ENCODE measurements around the gene RBM46.
A peak's percentile ranks its signal among the peaks of the same experiment; 100 is the strongest.

RBM46 gene

DNA sequence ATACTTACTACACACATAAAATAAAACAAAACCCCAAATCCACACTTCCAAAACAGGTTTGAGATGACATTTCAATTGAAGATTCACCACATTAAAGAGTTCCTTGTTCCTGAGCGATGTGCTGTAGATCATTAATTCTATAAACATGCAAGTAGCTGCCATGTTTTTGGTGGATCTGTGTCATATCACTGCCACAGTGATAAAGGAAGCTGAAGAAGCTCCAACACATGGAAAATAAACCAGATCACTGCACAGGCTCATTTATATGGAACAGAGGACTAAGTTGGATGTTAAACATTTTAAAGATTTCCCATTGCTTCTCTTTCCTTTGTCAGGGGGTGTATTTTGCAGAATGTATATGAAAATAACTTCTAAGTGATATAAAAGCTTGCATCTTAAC lies 2.8 kb upstream of the RBM46 start:
- TF ChIP-seq, protein P1, sequence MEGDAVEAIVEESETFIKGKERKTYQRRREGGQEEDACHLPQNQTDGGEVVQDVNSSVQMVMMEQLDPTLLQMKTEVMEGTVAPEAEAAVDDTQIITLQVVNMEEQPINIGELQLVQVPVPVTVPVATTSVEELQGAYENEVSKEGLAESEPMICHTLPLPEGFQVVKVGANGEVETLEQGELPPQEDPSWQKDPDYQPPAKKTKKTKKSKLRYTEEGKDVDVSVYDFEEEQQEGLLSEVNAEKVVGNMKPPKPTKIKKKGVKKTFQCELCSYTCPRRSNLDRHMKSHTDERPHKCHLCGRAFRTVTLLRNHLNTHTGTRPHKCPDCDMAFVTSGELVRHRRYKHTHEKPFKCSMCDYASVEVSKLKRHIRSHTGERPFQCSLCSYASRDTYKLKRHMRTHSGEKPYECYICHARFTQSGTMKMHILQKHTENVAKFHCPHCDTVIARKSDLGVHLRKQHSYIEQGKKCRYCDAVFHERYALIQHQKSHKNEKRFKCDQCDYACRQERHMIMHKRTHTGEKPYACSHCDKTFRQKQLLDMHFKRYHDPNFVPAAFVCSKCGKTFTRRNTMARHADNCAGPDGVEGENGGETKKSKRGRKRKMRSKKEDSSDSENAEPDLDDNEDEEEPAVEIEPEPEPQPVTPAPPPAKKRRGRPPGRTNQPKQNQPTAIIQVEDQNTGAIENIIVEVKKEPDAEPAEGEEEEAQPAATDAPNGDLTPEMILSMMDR (conservative IDR thresholded peaks at IDR 0.05) = no peak
- no peak for TF ChIP-seq ZFX (IDR thresholded peaks at IDR 0.05)
- H3K27ac ChIP-seq = no peak overlapping the region

DNA sequence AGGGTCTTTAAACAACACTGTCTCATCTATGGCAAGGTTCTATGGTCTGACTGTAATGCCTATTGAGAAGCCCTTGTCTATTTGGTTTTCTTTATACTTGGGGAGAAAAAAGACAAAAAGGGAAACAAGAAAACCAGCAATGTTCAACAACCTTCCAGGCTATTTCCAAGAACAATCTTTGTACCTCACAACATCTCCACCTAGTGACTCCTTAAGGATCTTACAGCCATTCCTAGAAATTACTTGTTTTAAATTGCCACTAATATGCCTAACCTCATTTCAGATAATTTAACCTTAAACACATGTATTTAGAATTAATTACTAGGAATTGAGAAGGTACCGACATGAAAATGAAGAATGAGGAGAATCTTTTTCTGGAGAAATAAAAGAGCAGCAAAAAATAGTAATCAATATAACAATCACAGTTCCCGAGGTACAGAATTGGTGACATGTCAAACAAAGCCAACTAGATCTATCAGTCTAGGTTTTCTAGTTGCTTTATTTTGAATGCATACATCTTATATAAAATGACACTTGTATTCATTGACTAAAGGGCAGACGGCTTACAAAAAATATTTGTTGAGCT lies 1.6 kb upstream of the RBM46 start:
- no peak overlapping the region for H3K27ac ChIP-seq
- TF ChIP-seq, protein P1 (conservative IDR thresholded peaks at IDR 0.05) = peak; percentile 68
- no peak for TF ChIP-seq ZFX (IDR thresholded peaks at IDR 0.05)

DNA sequence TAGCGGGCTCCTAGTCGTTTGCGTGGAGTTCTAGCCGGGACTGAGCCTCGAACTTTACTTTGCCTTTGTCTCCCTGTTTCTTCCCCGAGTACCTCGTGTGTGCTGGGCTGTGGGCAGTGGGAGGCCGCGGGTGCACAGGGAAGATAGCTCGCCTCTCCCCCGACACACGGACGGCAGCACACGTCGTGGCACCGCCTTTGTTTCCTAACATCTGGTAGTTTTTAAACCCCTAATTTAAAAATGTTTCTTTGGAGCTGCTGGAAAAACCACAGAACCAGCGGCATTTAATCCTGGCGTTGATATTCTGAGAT lies 866 bp downstream of the RBM46 start:
- no peak overlapping the region for H3K27ac ChIP-seq
- TF ChIP-seq, protein P1 (conservative IDR thresholded peaks at IDR 0.05) = no peak
- no peak for TF ChIP-seq ZFX (IDR thresholded peaks at IDR 0.05)

DNA sequence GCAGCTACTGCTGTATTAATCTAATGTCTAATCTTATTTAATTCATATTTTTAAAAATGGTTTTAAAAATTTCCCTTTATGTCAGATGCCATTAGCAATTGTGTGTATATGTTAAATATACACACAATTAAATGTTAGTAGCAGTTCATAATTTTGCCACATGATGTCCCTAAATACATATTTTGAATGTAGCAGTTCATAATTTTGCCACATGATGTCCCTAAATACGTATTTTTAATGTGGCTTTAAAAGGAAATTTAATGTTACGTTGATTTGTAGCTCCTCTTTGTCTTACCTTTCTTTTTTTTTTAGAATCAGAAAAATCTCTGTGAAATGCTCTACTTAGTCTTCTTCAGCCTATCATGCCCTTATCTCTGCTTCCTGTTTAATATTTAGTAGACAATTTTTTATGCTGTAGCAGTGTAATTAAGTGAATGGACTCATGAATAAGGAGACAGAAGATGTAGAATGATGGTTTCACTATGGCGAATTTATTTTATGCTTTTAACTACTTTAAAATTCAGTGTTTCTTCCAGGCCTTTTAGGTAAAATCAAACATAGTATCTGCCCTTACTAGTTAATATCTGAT lies 26.1 kb downstream of the RBM46 start:
- TF ChIP-seq, protein P1 (conservative IDR thresholded peaks at IDR 0.05) = peak; percentile 86
- no peak for TF ChIP-seq ZFX (IDR thresholded peaks at IDR 0.05)

DNA sequence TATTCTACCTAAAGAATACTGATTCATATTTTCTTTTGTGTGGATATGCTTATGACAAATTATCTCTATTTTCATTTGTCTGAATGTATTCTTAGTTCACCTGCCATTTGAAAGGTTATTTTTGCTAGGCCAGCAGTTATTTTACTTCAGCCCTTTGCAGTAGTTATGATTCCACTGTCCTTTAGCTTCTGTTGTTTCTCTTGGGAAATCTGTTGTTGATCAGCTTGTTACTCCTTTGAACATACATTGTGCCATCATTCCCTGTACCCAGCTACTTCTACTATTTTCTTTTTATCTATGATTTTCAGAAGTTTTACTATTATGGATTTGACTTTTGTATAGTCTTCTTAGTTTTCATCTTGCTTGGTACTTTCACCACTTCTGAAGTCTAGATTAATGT lies 37.2 kb downstream of the RBM46 start:
- H3K27ac ChIP-seq = no peak overlapping the region
- TF ChIP-seq, protein P1 (conservative IDR thresholded peaks at IDR 0.05) = no peak
- no peak for TF ChIP-seq ZFX (IDR thresholded peaks at IDR 0.05)

More for the DNA sequence above, 26.1 kb downstream of the RBM46 start:
- H3K27ac ChIP-seq = no peak overlapping the region

DNA sequence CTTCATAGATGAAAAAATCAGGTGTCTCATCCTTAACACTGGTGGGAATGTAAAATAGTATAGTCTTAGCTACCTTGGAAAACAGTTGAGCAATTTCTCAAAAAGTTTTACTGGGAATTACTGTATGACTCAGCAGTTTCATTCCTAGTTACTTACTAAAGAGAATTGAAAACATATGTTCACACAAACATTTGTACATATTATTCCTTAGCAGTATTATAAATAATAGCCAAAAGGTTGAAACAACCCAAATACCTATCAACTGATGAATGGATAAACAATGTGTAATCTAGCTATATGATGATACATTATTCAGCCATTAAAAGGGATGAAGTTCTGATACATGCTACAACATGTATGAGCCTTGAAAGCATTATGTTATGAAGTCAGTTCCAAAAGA lies 41.7 kb downstream of the RBM46 start:
- TF ChIP-seq ZFX (IDR thresholded peaks at IDR 0.05) = no peak
- TF ChIP-seq, protein P1 (conservative IDR thresholded peaks at IDR 0.05) = no peak
- H3K27ac ChIP-seq = no peak overlapping the region

DNA sequence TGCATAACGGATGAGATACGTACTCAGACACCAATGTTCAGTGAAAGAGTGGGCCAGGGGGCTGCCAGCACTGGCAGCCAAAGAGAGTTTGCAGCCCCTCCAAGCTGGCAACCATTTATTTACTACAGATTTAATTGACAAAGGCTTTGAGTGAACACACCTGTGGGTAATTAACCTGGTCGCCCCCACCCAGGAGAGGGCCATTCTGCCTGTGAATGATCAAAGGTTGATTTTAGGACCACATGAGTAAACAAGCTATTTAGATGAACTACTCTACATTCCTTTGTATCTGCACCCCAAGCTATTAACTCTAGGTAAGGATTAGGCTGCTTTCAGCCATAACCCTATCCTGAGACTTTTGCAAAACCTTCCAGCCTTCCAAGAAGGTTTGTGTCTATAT lies 55.0 kb downstream of the RBM46 start:
- TF ChIP-seq, protein P1 (conservative IDR thresholded peaks at IDR 0.05) = no peak
- TF ChIP-seq ZFX (IDR thresholded peaks at IDR 0.05) = no peak
- no peak overlapping the region for H3K27ac ChIP-seq
